Nephron (organoid): ENCODE results near the gene EWSR1.
A peak's percentile ranks its signal among the peaks of the same experiment; 100 is the strongest.

Experiments used
- H3K27ac Mint-ChIP-seq, 3 experiments: 2 replicates each; pipeline ENCODE4 v1.8.0; 2020; ENCODE audit warnings: mixed read lengths in 3 of 3, mild to moderate bottlenecking in 2 of 3, moderate library complexity in 1 of 3
- H3K27me3 Mint-ChIP-seq: 2 replicates; pipeline ENCODE4 v1.8.0; 2021; ENCODE audit warnings: low read depth, mild to moderate bottlenecking, moderate library complexity, mixed read lengths
- H3K36me3 Mint-ChIP-seq: 2 replicates; pipeline ENCODE4 v1.8.0; 2020; ENCODE audit warnings: low read depth, mixed read lengths
- H3K4me1 Mint-ChIP-seq: 2 replicates; pipeline ENCODE4 v1.8.0; 2020; ENCODE audit warnings: mixed read lengths
- H3K4me3 Mint-ChIP-seq, 3 experiments: 2 replicates each; pipeline ENCODE4 v1.8.0; 2020; ENCODE audit warnings: mild to moderate bottlenecking in 3 of 3, mixed read lengths in 3 of 3, moderate library complexity in 2 of 3
- H3K9me3 Mint-ChIP-seq: 2 replicates; pipeline ENCODE4 v1.8.0; 2020; ENCODE audit warnings: mixed read lengths
- TF ChIP-seq, protein P1 (sequence below), 3 experiments: fragments of 200-600 bp; sonication (generic); IDR thresholded peaks; one replicate each; pipeline ENCODE4 v1.5.0; 2021; ENCODE audit warnings: antibody characterized with exemption in 3 of 3; ENCODE audit not compliant: unreplicated experiment in 3 of 3

Gene EWSR1

DNA sequence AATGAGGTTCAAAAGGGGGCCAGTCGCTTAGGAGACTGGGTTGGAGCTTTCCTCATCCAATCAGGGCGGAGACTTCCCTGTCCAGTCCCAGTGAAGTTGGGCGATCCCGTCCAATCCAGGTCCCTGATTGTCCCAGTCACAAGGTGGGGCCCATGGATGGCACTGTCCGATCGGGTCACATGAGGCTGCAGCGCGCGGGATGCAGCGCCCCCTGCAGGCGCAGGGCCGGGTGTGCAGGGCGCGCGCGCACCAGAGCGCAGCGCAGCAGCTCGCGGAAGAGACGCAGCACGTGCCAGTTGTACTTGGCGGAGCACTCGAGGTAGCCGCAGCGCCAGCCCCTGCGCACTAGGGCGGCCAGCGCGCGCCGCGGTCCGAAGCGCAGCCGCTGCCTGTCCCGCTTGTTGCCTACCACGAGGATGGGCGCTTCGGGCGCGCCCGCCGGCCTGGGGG, 45.1 kb downstream of the EWSR1 start:
- H3K27ac Mint-ChIP-seq: no peak overlapping the region
- H3K4me1 Mint-ChIP-seq: peaks cover 17% of the 10 kb centered on the region
- no peaks in the 10 kb centered on the region for H3K9me3 Mint-ChIP-seq
- H3K4me3 Mint-ChIP-seq: peak overlapping the region in 2 of 3 experiments; percentile 9 to 40
- peaks cover 5% of the 10 kb centered on the region for H3K36me3 Mint-ChIP-seq
- H3K27me3 Mint-ChIP-seq: peaks cover 58% of the 10 kb centered on the region
- TF ChIP-seq, protein P1, sequence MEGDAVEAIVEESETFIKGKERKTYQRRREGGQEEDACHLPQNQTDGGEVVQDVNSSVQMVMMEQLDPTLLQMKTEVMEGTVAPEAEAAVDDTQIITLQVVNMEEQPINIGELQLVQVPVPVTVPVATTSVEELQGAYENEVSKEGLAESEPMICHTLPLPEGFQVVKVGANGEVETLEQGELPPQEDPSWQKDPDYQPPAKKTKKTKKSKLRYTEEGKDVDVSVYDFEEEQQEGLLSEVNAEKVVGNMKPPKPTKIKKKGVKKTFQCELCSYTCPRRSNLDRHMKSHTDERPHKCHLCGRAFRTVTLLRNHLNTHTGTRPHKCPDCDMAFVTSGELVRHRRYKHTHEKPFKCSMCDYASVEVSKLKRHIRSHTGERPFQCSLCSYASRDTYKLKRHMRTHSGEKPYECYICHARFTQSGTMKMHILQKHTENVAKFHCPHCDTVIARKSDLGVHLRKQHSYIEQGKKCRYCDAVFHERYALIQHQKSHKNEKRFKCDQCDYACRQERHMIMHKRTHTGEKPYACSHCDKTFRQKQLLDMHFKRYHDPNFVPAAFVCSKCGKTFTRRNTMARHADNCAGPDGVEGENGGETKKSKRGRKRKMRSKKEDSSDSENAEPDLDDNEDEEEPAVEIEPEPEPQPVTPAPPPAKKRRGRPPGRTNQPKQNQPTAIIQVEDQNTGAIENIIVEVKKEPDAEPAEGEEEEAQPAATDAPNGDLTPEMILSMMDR (IDR thresholded peaks at IDR 0.05; ENCODE audit: unreplicated experiment in 3 of 3): peak; percentile 40 to 55 (median 54)

DNA sequence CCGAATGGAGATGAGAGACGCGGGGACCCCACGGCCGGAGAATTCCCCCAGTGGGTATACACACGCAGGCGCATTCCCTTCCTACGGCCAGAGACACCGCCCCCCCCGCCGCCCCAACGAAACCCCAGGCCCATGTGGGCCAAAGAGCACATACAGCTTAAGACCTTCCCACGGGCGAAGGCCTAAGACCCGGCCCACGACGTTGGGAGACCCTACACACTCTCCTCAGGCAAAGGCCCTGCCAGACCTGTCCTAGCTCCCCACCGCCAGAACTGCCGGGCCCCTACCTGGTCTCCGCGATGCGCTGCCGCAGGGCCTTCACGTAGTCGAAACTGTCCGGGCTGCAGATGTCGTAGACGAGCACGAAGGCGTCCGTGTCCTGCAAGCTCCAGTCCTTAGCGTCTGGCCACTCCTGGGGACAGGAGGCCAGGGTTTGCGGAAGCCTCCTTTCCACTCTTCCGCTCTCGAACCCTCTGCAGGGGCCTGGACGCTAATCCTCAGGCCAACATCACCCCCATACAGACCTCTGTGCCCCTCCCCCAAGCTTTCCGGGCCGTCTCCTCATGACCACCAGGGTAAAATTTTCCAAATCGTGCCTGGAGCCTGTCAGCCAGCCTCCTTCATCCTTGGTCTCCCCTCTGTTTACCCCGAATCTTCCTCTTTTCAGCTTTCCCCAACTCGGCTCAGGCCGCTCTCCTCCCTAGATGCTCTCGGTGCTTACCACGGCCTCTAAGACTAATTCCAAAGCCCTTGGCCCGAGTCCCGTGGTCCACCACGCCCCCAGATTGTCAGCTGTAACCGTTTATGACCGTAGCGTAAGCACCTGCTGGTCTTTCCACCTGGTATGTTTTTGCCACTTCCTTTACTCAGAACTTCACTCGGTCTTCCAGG, 45.8 kb downstream of the EWSR1 start:
- Mint-ChIP-seq H3K9me3 (no peaks in the 10 kb centered on the region), H3K36me3 (peaks cover 5% of the 10 kb centered on the region)
- TF ChIP-seq, protein P1 (IDR thresholded peaks at IDR 0.05; ENCODE audit: unreplicated experiment in 3 of 3): peak in 1 of 3 experiments; percentile 3

DNA sequence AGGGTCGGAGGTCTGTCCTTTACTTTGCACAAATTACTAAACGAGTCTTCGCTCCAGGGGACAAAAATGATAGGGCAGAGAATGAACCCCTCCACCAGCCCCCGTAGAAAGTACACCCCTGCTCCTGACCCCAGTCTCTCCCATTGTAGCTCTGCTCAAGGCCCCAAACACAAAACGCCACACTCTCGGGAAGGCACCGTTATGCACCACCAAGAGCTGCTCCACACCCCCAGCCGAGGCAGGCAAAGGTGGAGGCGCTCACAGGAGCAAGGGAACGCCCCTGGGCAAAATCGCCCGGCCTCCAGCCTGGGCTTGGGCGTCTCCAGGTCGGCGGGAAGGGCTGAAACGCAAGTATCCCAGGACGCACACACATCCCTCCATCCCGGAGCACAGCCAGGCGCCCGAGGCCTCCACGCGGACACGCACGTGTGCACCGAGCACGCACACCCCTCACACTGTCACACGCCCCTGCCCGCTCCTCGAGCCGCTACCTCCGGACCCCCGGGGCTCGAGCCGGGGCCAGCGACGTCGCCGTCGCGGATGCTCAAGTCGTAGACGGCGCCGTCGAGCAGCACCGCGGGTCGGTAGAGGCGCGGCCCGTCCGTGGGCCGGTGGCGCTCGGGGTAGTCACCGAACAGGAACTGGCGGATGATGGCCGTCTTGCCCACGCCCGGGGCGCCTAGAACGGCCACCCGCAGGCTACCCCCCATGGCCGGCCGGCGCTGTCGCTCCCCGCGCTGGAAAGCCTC, 46.6 kb downstream of the EWSR1 start:
- Mint-ChIP-seq H3K36me3 (peaks cover 5% of the 10 kb centered on the region), H3K27ac (no peak overlapping the region), H3K9me3 (no peaks in the 10 kb centered on the region), H3K4me3 (peak overlapping the region; percentile 66 to 75 (median 74)), H3K4me1 (peaks cover 17% of the 10 kb centered on the region), H3K27me3 (peaks cover 58% of the 10 kb centered on the region)
- TF ChIP-seq, protein P1 (IDR thresholded peaks at IDR 0.05; ENCODE audit: unreplicated experiment in 3 of 3): no peak

More for the DNA sequence above, 45.8 kb downstream of the EWSR1 start:
- peaks cover 58% of the 10 kb centered on the region for H3K27me3 Mint-ChIP-seq
- peak overlapping the region; percentile 66 to 75 (median 74) for H3K4me3 Mint-ChIP-seq
- no peak overlapping the region for H3K27ac Mint-ChIP-seq
- peaks cover 17% of the 10 kb centered on the region for H3K4me1 Mint-ChIP-seq

DNA sequence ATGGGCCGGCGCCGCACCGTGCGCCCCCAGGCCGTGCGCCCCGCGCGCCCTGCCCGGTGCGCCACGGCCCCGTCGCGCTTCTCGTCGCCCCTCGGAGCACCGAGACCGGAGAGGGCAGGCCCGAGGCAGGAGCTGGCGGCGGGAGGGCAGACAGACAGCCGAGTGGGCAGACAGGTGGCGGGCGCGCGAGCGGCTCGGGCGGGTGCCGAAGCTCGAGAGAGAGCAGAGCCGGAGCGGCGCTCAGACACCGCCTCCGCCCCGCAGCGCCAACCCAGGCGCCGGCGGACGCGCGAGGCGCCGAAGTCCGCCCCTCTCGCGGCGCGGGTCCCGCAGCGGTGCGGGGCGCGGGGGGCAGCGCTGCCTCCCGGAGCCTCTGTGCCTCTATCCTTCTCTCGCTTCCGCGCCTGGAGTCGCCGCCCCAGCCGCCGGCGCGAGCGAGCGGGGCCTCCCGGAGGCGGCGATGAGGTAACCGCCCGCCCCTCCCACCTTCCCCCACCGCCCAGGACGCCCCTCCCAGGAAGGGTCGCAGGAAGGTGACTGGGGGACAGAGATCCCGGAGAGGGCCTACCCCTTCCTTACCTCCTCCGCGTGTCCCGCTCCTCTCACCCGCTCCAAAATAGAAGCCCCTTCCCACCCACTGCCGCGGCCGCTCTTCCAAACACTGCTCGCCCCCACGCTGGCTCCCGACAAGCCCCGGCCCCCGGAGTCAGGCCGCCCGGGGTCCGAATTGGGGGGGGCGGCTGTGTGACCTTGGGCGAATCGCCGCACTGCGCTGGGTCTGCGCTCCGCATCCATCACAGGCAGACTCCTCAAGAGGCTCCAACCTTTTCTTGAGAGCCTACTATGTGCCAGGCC, 47.4 kb downstream of the EWSR1 start, which contains the start of gene RASL10A:
RASL10A (minus strand) TSS at position 412 of the 855 bp plus-strand sequence. CDS start 451 bp downstream, outside the sequence.
- H3K27ac Mint-ChIP-seq: no peak within 1 kb of the TSS
- H3K4me3 Mint-ChIP-seq: peak within 1 kb of the TSS; percentile 66 to 75 (median 74)
- no peaks in the 10 kb centered on the region for H3K9me3 Mint-ChIP-seq
- H3K27me3 Mint-ChIP-seq: peaks cover 58% of the 10 kb centered on the region
- peaks cover 5% of the 10 kb centered on the region for H3K36me3 Mint-ChIP-seq
- TF ChIP-seq, protein P1 (IDR thresholded peaks at IDR 0.05; ENCODE audit: unreplicated experiment in 3 of 3): no peak
- H3K4me1 Mint-ChIP-seq: peaks cover 17% of the 10 kb centered on the region

DNA sequence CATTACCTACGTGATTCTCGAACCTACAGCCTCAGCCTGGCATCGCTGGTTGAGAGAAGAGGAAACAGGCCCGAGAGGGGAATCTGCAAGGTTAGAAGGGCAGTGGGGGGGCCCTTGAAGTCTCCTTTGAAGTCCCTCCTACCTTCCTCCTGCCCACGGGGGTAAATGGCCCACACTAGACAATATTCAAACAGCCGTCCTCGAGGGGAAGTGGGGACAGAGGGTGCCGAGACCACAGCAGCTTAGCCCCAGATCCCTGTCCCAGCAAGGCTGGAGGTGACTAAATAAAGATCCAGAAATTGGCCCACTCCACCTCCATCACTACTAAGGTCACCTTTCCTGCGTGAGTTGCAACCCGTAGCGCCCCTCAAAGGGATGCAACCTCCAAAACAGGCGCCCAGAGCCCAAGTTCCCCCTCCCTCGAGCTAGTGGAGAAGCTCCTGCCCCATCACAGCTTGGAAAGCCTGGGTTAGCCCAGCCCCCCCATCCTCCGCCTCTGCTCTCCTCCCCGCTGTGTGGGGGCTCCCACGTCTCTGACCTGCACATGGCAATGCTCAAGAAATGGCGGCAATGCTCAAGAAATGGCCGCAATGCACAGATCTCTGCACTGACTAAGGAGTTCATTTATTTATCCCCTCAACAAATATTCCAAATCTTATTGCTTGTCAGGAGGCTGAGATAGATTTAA, 48.2 kb downstream of the EWSR1 start:
- Mint-ChIP-seq H3K27ac (no peak overlapping the region), H3K4me1 (peaks cover 17% of the 10 kb centered on the region), H3K4me3 (peak overlapping the region; percentile 54 to 71 (median 65)), H3K9me3 (no peaks in the 10 kb centered on the region), H3K27me3 (peaks cover 55% of the 10 kb centered on the region), H3K36me3 (peaks cover 5% of the 10 kb centered on the region)
- TF ChIP-seq, protein P1 (IDR thresholded peaks at IDR 0.05; ENCODE audit: unreplicated experiment in 3 of 3): no peak
